Measurements from ENCODE around the gene KRTAP9-8. TPM values are rescaled to one million over a fixed set of nuclear protein-coding genes. Genes with fewer than 3 reads are reported as not detected.
"Not testable (repeated sequence)": the region's sequence is repeated elsewhere in the genome, so short reads cannot be mapped to it uniquely, and the experiment has no call there.

The KRTAP9-8 gene
- total RNA-seq, 2 experiments from 2014 or later: not detected

- CTCF ChIA-PET: no interaction called here
- H3K27me3 Mint-ChIP-seq: no peaks in the 10 kb centered on the region
Observed at GRCh38 chr17:41263212-41263611, 25.4 kb downstream of the KRTAP9-8 start.

GRCh38 chr17:41264599-41264998 is 26.8 kb downstream of the KRTAP9-8 start:
- no peaks in the 10 kb centered on the region for H3K9me3 Mint-ChIP-seq
- no peaks in the 10 kb centered on the region for H3K27me3 Mint-ChIP-seq
- no peaks in the 10 kb centered on the region for H3K36me3 Mint-ChIP-seq (ENCODE audit: low read depth)
- intact Hi-C loops (cut with micrococcal nuclease): no loop called here
- no peak overlapping the region for H3K27ac Mint-ChIP-seq
- peaks cover 7% of the 10 kb centered on the region for H3K4me1 Mint-ChIP-seq (ENCODE audit: low read depth)
- ATAC-seq (no peak), DNase-seq (no peak)
- POLR2A ChIA-PET: no interaction called here
- H3K4me3 Mint-ChIP-seq: no peak overlapping the region
- CTCF ChIA-PET: no interaction called here
- TF ChIP-seq, protein P1, sequence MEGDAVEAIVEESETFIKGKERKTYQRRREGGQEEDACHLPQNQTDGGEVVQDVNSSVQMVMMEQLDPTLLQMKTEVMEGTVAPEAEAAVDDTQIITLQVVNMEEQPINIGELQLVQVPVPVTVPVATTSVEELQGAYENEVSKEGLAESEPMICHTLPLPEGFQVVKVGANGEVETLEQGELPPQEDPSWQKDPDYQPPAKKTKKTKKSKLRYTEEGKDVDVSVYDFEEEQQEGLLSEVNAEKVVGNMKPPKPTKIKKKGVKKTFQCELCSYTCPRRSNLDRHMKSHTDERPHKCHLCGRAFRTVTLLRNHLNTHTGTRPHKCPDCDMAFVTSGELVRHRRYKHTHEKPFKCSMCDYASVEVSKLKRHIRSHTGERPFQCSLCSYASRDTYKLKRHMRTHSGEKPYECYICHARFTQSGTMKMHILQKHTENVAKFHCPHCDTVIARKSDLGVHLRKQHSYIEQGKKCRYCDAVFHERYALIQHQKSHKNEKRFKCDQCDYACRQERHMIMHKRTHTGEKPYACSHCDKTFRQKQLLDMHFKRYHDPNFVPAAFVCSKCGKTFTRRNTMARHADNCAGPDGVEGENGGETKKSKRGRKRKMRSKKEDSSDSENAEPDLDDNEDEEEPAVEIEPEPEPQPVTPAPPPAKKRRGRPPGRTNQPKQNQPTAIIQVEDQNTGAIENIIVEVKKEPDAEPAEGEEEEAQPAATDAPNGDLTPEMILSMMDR (IDR thresholded peaks at IDR 0.05): no peak

More at GRCh38 chr17:41263212-41263611, 25.4 kb downstream of the KRTAP9-8 start:
- DNase-seq: no peak
- Mint-ChIP-seq H3K4me3 (no peak overlapping the region), H3K27ac (no peak overlapping the region), H3K4me1 (ENCODE audit: low read depth) (peaks cover 7% of the 10 kb centered on the region), H3K36me3 (ENCODE audit: low read depth) (no peaks in the 10 kb centered on the region), H3K9me3 (no peaks in the 10 kb centered on the region)
- POLR2A ChIA-PET: no interaction called here
- intact Hi-C loops (cut with micrococcal nuclease): no loop called here
- no peak for ATAC-seq
- TF ChIP-seq, protein P1 (IDR thresholded peaks at IDR 0.05): no peak

DNA sequence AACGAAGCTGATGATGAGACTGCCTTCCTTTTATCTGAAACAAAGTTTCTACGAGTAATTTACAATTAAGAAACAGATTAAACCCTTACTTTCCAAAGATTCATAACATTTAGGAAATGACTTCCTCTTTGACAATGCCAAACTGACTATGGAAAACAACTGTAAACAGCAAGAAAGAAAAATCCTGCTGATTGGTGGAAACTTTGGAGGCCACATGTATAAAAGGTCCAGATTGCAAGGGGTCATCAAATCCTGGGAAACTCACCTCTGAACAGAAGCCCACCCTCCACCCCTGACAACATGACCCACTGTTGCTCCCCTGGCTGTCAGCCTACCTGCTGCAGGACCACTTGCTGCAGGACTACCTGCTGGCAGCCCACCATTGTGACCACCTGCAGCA is 27.3 kb downstream of the KRTAP9-8 start, which contains the start of gene KRTAP9-6:
TSS of gene KRTAP9-6 (plus strand) at position 301 of the 400 bp plus-strand sequence. CDS start at position 301, 0 bp downstream.
- intact Hi-C loops (cut with micrococcal nuclease): no loop called here
- ATAC-seq (no peak), DNase-seq (no peak)
- TF ChIP-seq, protein P1 (IDR thresholded peaks at IDR 0.05): no peak
- Mint-ChIP-seq H3K36me3 (ENCODE audit: low read depth) (no peaks in the 10 kb centered on the region), H3K27ac (no peak within 1 kb of the TSS), H3K9me3 (no peaks in the 10 kb centered on the region), H3K4me1 (ENCODE audit: low read depth) (peaks cover 7% of the 10 kb centered on the region), H3K27me3 (no peaks in the 10 kb centered on the region), H3K4me3 (no peak within 1 kb of the TSS)
- CTCF ChIA-PET: no interaction called here
- POLR2A ChIA-PET: no interaction called here

DNA sequence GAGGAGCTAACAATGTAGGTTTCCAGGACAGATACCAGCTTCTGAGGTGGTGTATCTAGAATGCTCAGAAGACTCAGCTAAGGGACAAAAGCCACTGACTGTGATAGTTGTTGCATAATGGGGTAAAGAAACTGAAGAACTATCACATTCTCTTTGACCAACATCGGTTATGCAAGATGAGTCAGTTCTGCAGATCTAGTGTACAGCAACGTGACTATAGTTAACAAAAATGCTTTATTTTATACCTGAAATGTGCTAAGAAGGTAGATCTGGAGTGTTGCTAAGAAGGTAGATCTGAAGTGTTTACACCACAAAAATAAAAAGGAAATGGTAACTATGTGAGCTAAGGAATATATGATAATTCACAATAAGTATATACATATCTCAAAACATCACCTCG is 29.9 kb downstream of the KRTAP9-8 start:
- ChIA-PET POLR2A (no interaction called here), CTCF (no interaction called here)
- DNase-seq (no peak), ATAC-seq (no peak)
- Mint-ChIP-seq H3K27me3 (no peaks in the 10 kb centered on the region), H3K27ac (no peak overlapping the region), H3K9me3 (no peaks in the 10 kb centered on the region), H3K36me3 (ENCODE audit: low read depth) (no peaks in the 10 kb centered on the region), H3K4me3 (no peak overlapping the region), H3K4me1 (ENCODE audit: low read depth) (peaks cover 2% of the 10 kb centered on the region)
- TF ChIP-seq, protein P1 (IDR thresholded peaks at IDR 0.05): no peak
- intact Hi-C loops (cut with micrococcal nuclease): no loop called here

GRCh38 chr17:41271323-41271722 is 33.5 kb downstream of the KRTAP9-8 start:
- H3K4me3 Mint-ChIP-seq; H3K9me3 Mint-ChIP-seq; ATAC-seq; CTCF ChIA-PET; H3K27me3 Mint-ChIP-seq; H3K36me3 Mint-ChIP-seq (ENCODE audit: low read depth); H3K27ac Mint-ChIP-seq; DNase-seq; intact Hi-C loops (cut with micrococcal nuclease); H3K4me1 Mint-ChIP-seq (ENCODE audit: low read depth); POLR2A ChIA-PET: not testable (repeated sequence)

DNA sequence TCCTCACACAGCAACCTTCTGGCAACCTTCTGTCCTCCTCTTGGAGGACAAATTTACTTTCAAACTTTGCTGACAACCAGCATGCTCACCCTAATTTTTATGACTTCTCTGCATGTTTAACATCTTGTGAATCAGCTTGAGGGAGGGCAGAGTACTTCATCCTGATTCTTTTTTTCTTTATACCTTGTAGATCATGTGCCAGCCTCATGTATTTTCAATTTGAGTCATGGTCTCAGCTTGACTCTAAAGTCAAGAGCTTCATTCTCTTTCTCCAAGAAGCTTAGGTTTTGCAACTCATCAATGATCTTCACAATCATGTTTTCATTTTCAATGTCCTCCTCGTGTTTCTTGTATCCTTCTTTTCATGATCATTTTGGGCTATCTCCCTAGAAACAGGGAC is 34.1 kb downstream of the KRTAP9-8 start:
- DNase-seq (no peak), ATAC-seq (no peak)
- Mint-ChIP-seq H3K27me3 (peaks cover 6% of the 10 kb centered on the region), H3K36me3 (ENCODE audit: low read depth) (no peaks in the 10 kb centered on the region), H3K9me3 (no peaks in the 10 kb centered on the region), H3K4me1 (ENCODE audit: low read depth) (no peaks in the 10 kb centered on the region), H3K4me3 (no peak overlapping the region), H3K27ac (no peak overlapping the region)
- ChIA-PET POLR2A (no interaction called here), CTCF (no interaction called here)
- intact Hi-C loops (cut with micrococcal nuclease): no loop called here
- TF ChIP-seq, protein P1 (IDR thresholded peaks at IDR 0.05): no peak

DNA sequence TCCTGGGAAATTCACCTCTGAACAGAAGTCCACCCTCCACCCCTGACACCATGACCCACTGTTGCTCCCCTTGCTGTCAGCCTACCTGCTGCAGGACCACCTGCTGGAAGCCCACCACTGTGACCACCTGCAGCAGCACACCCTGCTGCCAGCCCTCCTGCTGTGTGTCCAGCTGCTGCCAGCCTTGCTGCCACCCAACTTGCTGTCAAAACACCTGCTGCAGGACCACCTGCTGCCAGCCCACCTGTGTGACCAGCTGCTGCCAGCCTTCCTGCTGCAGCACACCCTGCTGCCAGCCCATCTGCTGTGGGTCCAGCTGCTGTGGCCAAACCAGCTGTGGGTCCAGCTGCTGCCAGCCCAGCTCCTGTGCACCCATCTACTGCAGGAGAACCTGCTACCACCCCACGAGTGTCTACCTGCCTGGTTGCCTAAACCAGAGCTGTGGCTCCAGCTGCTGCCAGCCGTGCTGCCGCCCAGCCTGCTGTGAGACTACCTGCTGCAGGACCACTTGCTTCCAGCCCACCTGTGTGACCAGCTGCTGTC is 37.9 kb downstream of the KRTAP9-8 start, which contains the start of gene KRTAP9-7:
TSS of gene KRTAP9-7 (plus strand) at position 51 of the 543 bp plus-strand sequence. CDS start at position 51, 0 bp downstream.
- H3K27me3 Mint-ChIP-seq; ATAC-seq; POLR2A ChIA-PET; H3K9me3 Mint-ChIP-seq; CTCF ChIA-PET; H3K27ac Mint-ChIP-seq; H3K4me1 Mint-ChIP-seq (ENCODE audit: low read depth); intact Hi-C loops (cut with micrococcal nuclease); H3K4me3 Mint-ChIP-seq; H3K36me3 Mint-ChIP-seq (ENCODE audit: low read depth); DNase-seq: not testable (repeated sequence)

Data from activated CD8-positive, alpha-beta T cell treated with anti-CD3 and anti-CD28 coated beads for 36 hours (primary cell).